Large intestine (tissue), 3 donors: ENCODE results near the gene DNAH17. TPM values are rescaled to one million over a fixed set of nuclear protein-coding genes. Genes with fewer than 3 reads are reported as not detected.
"Not testable (repeated sequence)": the region's sequence is repeated elsewhere in the genome, so short reads cannot be mapped to it uniquely, and the experiment has no call there.

Source experiments
- DNase-seq, 2 donors: peaks; one replicate each; pipeline versions ENCODE4 v3.0.0 to v3.0.0-alpha.2; 2013
- H3K27ac ChIP-seq: one replicate; pipeline ENCODE4 v1.5.1; 2013; ENCODE audit warnings: low read length
- H3K27me3 ChIP-seq: 2 replicates; pipeline ENCODE4 v1.6.1; 2013; ENCODE audit warnings: low read length; ENCODE audit not compliant: control insufficient read depth, insufficient read depth
- H3K36me3 ChIP-seq: 2 replicates; pipeline ENCODE4 v1.6.1; 2013; ENCODE audit warnings: low read length; ENCODE audit not compliant: control insufficient read depth, insufficient read depth
- H3K4me1 ChIP-seq: one replicate; pipeline ENCODE4 v1.6.1; 2013; ENCODE audit warnings: low read length; ENCODE audit not compliant: control insufficient read depth, insufficient read depth
- H3K4me3 ChIP-seq: one replicate; pipeline ENCODE4 v1.5.1; 2013; ENCODE audit warnings: low read length
- H3K9me3 ChIP-seq: one replicate; pipeline ENCODE4 v1.6.1; 2013; ENCODE audit warnings: mild to moderate bottlenecking, low read depth, low read length, moderate library complexity; ENCODE audit not compliant: control insufficient read depth
- WGBS: methylation state at CpG from one replicate; pipeline ENCODE4 v1.1.5; 2013; ENCODE audit warnings: low lambda C conversion rate; ENCODE audit not compliant: insufficient coverage; 5-methylcytosine and 5-hydroxymethylcytosine counted together
- polyA plus RNA-seq: library from polyadenylated mRNA; unstranded; fragments of 120-200 nt; gene quantifications from one replicate; pipeline ENCODE4 v1.2.1, GENCODE V29; 2013

The DNAH17 gene
- polyA plus RNA-seq, 1 donor, result 4.4 TPM

DNA sequence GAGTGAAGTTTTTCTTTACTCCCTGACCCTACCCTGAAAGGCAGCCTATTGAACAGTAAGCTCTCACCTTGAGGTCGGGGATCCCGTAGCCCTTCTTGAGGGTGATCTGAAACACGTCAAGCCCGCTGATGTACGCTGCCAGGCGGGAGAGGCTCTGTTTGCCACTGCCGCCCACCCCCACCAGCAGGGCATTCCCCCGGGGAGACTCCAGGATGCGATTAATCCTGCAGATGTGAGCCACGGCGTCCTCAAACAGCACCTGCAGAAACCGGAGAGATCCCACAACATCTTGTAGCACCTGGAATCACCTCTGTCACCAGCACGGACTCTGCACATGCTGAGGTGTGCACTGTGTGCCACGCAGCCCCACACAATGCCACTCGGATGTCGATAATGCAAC, 102.0 kb downstream of the DNAH17 start:
- DNase-seq, result no peak
- no peak overlapping the region for H3K27ac ChIP-seq
- H3K36me3 ChIP-seq, result no peaks in the 10 kb centered on the region
- no peaks in the 10 kb centered on the region for H3K4me1 ChIP-seq
- no CpG with 5 or more reads among the region's 16 CpGs for WGBS
- H3K27me3 ChIP-seq, result no peaks in the 10 kb centered on the region
- H3K9me3 ChIP-seq, result peaks cover 8% of the 10 kb centered on the region
- H3K4me3 ChIP-seq, result no peak overlapping the region

DNA sequence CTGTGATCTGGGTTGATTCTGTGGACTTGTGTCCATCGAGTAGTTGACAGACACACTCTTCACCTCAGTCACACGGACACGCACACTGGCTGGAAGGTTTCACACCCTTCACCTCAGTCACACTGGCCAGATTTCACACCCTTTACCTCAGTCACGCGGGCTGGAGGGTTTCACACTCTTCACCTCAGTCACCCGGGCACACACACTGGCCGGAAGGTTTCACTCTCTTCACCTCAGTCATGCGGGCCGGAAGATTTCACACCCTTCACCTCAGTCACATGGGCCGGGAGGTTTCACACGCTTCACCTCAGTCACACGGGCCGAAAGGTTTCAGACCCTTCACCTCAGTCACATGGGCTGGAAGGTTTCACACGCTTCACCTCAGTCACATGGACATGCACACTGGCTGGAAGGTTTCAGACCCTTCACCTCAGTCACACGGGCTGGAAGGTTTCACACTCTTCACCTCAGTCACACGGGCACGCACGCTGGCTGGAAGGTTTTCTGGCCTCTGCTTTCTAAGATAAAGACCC, 102.5 kb downstream of the DNAH17 start:
- Histone ChIP-seq H3K4me1 (no peaks in the 10 kb centered on the region), H3K27me3 (no peaks in the 10 kb centered on the region), H3K36me3 (no peaks in the 10 kb centered on the region), H3K4me3 (no peak overlapping the region), H3K9me3 (peaks cover 8% of the 10 kb centered on the region), H3K27ac (no peak overlapping the region)
- no peak for DNase-seq
- no CpG with 5 or more reads among the region's 18 CpGs for WGBS

DNA sequence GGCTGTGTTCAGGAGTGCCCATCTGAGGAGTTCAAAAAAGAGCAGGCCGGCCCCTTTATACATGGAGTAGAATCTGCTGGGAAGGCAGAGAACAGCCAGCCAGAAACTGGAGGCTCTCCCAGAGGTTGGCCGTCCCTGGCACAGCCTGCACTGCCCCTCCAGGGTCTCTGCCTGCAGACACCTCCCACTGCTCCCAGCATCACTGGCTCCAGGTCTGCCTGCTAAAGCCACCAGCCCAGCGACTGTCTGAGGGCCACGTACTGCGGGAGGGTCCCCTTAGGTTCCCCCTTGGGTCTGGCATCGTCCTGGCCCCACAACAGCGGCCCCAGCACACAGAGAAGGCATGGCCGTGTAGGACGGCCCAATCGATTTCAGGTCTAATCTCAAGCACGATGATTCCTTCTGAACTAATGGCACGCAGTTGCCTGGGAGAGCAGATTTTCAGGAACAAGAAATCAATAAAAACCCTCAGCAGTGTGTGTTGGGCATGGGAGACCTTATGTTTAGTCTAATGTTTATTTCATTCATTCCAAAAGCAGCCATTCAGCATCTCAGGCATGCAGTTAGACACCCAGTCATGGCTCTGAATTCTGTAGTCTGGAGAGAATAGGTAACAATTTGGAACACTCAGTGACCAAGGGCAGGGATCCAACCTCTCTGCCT, 103.1 kb downstream of the DNAH17 start:
- no peak overlapping the region for H3K4me3 ChIP-seq
- no peaks in the 10 kb centered on the region for H3K4me1 ChIP-seq
- no peak for DNase-seq
- H3K27ac ChIP-seq, result no peak overlapping the region
- WGBS, result no CpG with 5 or more reads among the region's 12 CpGs
- no peaks in the 10 kb centered on the region for H3K27me3 ChIP-seq
- H3K9me3 ChIP-seq, result peaks cover 8% of the 10 kb centered on the region
- H3K36me3 ChIP-seq, result no peaks in the 10 kb centered on the region

DNA sequence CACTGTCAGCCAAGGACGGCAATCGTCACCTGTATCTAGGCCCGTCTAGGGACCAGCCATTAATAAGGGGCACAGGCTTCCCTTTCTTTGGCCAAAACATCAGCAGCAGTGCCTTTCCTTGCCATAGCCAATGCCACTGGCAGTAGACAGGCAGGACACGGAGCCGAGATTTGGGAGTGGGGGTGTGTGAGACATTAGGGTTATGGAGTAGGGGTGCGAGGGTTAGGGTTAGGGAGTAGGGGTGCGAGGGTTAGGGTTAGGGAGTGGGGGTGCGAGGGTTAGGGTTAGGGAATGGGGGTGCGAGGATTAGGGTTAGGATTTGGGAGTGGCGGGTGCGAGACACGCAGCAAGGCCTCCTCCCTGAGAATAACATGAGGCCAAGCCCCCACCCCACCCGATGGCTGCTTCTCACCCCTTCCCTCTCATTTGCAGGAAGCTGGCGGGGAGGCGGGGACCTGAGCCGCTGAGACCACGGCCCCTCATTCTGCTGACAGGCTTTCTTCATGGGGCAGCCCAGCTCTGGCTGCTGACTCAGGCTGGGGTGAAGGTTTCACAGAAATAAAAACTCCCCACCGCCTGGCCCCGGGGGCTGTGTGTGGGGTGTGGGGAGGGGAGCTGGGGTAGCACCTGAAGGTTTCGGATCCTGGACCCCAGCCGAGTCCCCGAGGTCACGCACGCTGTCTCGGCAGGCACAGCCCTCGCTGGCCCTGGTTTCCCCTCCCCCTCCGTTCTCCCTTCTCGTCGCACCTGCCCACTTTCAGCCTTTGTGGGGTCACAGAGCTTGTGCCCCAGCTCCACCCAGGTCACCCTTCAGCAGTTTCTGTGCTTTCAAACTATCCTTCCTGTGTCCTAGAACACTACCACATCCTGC, 104.9 kb downstream of the DNAH17 start:
- H3K4me1 ChIP-seq, result no peaks in the 10 kb centered on the region
- H3K4me3 ChIP-seq, result no peak overlapping the region
- no peaks in the 10 kb centered on the region for H3K9me3 ChIP-seq
- no peak for DNase-seq
- H3K27me3 ChIP-seq, result no peaks in the 10 kb centered on the region
- 95% methylated on average over 3 of the region's 29 CpGs for WGBS
- no peak overlapping the region for H3K27ac ChIP-seq
- no peaks in the 10 kb centered on the region for H3K36me3 ChIP-seq

DNA sequence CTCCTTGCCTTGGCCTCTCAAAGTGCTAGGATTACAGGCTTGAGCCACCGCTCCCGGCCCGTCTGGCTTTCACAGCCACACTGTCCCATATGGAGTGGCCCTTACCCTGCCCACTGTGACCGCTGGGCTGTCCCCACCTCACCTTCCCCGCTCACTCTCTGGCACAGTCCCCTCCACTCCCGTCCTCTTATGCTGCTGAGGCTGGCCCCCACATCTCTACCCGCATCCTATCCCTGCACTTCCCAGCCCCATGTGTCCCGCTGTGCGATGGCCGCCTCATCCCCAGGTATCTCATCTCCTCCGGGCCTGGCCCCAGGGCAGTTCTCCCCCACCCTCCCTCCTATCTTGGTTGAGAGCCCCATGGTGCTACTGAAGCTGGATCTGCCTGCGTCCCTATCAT, 105.6 kb downstream of the DNAH17 start:
- no peak overlapping the region for H3K4me3 ChIP-seq
- H3K9me3 ChIP-seq, result peaks cover 2% of the 10 kb centered on the region
- WGBS, result no CpG with 5 or more reads among the region's 12 CpGs
- H3K27ac ChIP-seq, result no peak overlapping the region
- no peak for DNase-seq
- no peaks in the 10 kb centered on the region for H3K4me1 ChIP-seq
- no peaks in the 10 kb centered on the region for H3K27me3 ChIP-seq
- no peaks in the 10 kb centered on the region for H3K36me3 ChIP-seq

DNA sequence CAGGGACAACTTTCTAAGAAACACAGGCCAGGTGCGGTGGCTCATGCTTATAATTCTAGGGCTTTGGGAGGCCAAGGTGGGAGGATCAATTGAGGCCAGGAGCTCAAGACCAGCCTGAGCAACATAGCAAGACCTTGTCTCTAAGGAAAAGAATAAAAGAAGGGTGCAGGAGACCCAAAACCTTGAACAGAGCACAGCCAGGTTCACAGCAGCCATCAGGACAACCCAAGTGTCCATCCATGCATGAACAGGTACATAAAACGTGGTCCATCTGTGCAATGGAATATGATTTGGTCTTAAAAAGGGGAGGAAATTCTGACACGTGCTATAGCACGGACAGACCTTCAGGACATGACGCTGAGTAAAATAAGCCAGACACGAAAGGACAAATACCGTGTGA, 107.8 kb downstream of the DNAH17 start:
- Histone ChIP-seq H3K4me3 (no peak overlapping the region), H3K9me3 (peaks cover 10% of the 10 kb centered on the region), H3K27ac (no peak overlapping the region), H3K27me3 (no peaks in the 10 kb centered on the region), H3K36me3 (no peaks in the 10 kb centered on the region), H3K4me1 (no peaks in the 10 kb centered on the region)
- DNase-seq, result no peak
- WGBS, result 100% methylated on average over 2 of the region's 7 CpGs

DNA sequence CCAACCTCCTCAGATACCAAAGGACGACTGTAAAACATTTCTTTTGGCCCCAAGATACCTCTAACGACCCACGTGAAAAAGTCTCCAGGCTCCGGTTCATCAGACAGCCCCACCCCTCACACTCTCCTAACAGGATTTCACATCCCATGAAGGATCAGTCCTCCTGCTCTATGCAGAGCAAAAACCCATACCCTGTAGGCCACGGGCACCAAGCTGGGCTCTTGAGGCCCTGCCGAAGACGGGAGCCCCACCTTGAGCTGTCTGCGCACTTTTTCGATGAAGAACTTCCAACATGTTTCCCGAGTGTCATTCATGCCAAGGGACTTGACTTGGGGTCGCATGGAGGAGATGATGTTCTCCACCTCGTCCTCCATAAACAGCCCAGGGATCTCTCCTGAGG, 108.8 kb downstream of the DNAH17 start:
- no peak for DNase-seq
- no CpG with 5 or more reads among the region's 12 CpGs for WGBS
- Histone ChIP-seq H3K9me3 (peaks cover 12% of the 10 kb centered on the region), H3K27ac (no peak overlapping the region), H3K27me3 (no peaks in the 10 kb centered on the region), H3K4me3 (no peak overlapping the region), H3K4me1 (no peaks in the 10 kb centered on the region), H3K36me3 (no peaks in the 10 kb centered on the region)

DNA sequence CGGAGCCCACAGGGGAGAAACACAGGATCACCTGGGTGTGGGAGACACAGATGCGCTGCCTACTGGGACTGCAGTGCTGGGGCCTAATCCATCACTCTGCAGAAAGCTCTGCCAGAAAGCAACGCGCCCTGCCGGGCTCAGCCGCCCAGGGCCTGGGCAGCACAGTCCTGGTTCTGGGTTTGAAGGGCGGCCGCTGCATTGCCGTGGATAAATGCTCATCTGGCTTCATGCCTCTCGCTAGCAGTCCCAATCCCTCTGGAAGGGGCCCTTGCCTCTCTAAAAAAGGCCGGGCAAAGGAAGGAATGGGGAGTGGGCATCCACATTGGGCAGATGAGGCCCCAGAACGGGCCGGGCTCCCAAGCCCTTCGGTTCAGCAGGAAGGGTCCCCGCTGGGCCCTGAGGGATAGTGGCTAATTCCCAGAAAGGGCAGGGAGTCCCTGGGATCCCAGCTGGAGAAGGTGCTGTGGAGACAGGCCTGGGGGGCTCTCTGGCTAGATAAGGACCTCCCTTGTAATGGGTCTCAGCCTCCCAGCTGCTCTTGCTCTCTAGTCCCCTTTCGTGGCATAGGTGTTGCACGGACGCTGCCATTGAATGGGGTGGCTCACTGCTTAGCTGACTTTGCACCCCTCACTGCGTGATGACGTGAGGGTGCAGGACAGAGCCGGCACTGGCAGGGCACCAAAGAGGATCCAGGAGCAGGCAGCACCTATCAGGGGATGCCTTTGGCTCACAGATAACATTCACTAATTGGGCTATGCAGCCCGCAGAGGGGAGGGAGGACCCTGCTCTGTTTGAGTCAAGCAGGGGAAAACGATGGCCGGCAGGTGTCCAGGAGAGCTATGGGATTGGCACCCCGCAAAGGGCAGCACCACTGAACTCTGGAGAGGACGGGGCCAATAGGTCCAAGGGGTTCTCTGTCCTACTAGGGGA, 110.1 kb downstream of the DNAH17 start:
- WGBS, result no CpG with 5 or more reads among the region's 26 CpGs
- no peak overlapping the region for H3K27ac ChIP-seq
- no peak overlapping the region for H3K4me3 ChIP-seq
- no peak for DNase-seq
- peaks cover 12% of the 10 kb centered on the region for H3K9me3 ChIP-seq
- H3K27me3 ChIP-seq, result no peaks in the 10 kb centered on the region
- H3K36me3 ChIP-seq, result no peaks in the 10 kb centered on the region
- no peaks in the 10 kb centered on the region for H3K4me1 ChIP-seq

DNA sequence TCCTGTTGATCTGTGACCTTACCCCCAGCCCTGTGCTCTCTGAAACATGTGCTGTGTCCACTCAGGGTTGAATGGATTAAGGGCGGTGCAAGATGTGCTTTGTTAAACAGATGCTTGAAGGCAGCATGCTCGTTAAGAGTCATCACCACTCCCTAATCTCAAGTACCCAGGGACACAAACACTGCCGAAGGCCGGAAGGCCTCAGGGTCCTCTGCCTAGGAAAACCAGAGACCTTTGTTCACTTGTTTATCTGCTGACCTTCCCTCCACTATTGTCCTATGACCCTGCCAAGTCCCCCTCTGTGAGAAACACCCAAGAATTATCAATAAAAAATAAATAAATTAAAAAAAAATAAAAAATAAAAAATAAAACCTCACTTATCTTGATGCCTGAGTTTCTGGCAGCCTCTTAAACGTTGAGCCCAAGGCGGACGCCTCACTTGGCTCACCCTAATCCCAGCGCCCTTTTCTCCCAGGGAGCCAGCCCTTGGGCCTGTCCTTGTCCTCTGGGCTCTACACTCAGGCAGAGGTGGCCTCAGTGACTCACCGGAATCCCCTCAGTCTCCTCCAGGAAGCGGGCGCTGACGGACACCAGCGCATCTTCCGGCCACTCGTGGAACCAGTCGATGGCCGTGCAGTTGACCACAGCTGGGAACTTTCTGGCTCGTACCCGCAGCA, 110.9 kb downstream of the DNAH17 start:
- not testable (repeated sequence) for H3K27me3 ChIP-seq, H3K27ac ChIP-seq, H3K4me1 ChIP-seq, H3K36me3 ChIP-seq, DNase-seq, H3K4me3 ChIP-seq
- H3K9me3 ChIP-seq, result peaks cover 12% of the 10 kb centered on the region
- no CpG with 5 or more reads among the region's 19 CpGs for WGBS
